ENCODE data around the gene ITPR2.
A peak's percentile ranks its signal among the peaks of the same experiment; 100 is the strongest.
"Not testable (repeated sequence)": the region's sequence is repeated elsewhere in the genome, so short reads cannot be mapped to it uniquely, and the experiment has no call there.

Gene ITPR2

DNA sequence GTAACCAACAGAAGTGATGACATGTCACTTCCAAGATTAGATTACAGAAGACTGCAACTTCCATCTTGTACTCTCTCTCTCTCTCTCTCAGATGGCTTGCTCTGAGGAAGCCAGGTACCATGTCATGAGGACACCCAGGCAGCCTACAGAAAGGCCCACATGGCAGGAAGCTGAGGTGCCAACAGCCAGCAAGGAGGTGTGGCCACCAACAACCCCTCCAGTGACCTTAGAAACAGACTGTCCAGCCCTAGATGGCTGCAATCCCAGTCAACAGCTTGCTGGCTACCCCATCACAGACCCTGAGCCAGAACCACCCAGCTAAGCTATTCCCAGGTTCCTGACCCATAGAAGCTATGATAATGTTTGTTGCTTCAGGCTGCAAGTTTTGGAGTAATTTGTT is 178.4 kb downstream of the ITPR2 start:
- DNase-seq = no peak

- peak; percentile 43 for DNase-seq
Observed at GRCh38 chr12:26651566-26652188, 181.3 kb downstream of the ITPR2 start.

DNA sequence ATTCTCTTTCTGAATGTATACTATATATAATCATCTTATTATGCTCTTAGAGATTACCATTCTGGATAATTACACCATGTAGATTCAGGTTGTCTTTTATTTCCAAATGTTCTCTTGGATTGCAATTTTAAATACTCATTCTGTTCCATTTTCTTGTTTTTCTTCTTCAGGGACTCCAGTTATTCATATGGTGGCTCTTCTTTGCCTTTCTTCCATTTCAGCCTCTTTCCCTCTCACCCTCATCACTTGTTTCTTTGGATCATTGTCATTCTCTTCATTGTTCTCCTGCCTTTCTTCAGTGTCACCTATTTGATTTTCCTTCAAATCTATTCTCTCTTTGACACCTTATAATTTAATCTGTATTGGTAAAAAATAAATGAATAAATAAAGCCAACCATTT is 182.0 kb downstream of the ITPR2 start:
- no peak for DNase-seq

DNA sequence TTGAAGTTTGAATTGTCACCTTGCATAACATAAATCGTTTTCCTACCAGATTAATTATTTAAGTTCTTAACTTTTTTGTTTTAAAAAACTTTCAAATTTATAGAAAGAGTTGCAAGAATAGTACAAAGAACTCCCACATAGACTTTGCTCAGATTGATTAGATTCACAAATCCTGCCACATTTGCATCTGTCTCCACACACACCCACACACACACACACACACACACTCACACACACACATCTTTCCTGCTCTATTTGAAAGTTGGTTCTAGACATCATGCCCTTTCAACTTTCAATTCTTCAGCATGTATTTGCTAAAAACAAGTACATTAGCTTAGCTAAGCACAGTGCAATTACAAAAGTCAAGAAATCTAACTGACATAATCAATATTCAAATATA is 184.0 kb downstream of the ITPR2 start:
- DNase-seq = no peak

GRCh38 chr12:26648584-26648983 is 184.4 kb downstream of the ITPR2 start:
- DNase-seq = no peak

- DNase-seq = no peak
Observed at GRCh38 chr12:26648066-26648465, 184.9 kb downstream of the ITPR2 start.

GRCh38 chr12:26647088-26647487 is 185.9 kb downstream of the ITPR2 start:
- no peak for DNase-seq

DNA sequence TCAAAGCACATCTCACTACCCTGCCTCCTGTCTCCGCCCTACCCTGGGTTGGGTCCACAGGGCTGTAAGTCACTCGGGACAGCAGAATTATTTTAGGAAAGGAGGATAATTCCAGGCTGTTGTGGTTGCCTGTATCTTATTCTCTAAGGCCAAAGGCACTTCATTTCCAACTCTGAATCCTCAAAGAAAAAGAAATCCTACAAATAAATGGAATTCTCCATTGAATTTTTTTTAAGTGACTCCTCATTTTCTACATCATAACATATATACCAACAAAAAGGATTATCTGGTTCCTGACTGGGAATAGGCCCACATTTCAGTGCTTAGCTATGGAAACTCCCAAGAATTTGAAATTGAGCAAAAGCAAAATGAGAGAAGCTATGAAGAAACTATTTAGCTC is 186.4 kb downstream of the ITPR2 start:
- DNase-seq = no peak

- not testable (repeated sequence) for DNase-seq
Observed at GRCh38 chr12:26644376-26644775, 188.6 kb downstream of the ITPR2 start.

GRCh38 chr12:26643532-26644315 is 189.3 kb downstream of the ITPR2 start:
- DNase-seq = no peak

GRCh38 chr12:26642361-26642760 is 190.6 kb downstream of the ITPR2 start:
- no peak for DNase-seq

GRCh38 chr12:26636710-26637328 is 196.2 kb downstream of the ITPR2 start:
- no peak for DNase-seq

GRCh38 chr12:26633591-26634210 is 199.3 kb downstream of the ITPR2 start:
- DNase-seq = no peak

GRCh38 chr12:26632756-26633155 is 200.2 kb downstream of the ITPR2 start:
- DNase-seq = no peak

DNA sequence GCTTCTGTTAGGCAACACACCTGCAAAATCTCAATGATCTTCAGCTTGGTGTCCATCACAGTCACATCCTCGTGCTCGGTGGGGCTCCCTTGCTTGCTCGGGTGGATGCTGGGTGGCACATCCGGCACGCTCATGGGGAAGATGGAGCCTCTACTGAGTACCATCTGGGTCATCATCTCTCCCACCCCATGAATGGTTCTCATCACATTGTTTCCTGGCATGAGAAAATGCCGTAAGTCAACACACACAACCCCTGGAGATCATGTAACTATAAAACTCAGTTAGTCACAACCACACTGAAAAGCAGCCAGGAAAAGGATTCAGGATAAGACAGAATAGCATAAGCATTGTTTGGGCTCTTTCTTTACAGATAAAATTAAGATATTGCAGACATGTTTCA is 201.1 kb downstream of the ITPR2 start:
- no peak for DNase-seq

DNA sequence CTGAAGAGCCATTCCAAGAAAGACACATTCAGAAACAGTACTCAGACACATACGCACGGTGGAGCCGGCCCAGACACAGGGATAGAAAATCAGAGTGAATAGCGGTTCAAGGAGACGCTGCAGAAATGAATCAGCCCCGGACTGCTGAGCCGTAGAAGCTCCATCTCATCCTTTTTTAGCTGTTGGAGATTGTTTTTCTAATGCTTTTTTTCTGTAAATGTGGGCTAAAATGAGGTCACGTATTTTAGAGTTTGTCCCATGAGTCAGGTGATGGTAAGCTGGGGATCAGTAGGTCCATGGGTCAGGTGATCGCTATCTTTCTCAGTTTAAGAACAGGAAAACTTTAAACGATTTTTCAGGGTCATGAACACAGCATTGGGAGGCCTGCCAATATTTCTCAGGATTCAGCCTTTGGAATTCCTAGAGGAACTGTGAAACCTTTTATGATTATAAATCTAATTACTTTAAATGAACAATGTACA is 202.4 kb downstream of the ITPR2 start:
- DNase-seq = no peak

GRCh38 chr12:26629864-26630263 is 203.1 kb downstream of the ITPR2 start:
- DNase-seq = no peak

DNA sequence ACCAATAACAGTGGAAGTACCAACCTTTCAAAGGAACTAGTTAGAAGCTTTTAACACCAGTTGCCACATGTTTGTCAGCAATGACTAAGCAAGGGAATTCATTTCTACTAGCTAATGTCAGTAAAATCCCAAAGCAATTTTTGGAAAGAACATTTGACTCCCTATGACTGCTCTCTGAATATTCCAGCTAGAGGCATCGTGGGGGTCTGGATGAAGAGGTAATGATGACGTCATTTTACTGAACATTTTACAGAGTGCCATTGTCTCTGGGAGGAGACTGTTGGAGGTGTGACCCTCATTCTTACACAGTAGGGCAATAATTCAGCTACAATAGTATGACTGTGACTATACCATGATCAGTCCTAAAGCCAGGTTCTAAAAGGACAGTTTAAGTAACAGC is 204.8 kb downstream of the ITPR2 start:
- DNase-seq = no peak

- no peak for DNase-seq
Observed at GRCh38 chr12:26627335-26627734, 205.7 kb downstream of the ITPR2 start.

GRCh38 chr12:26623136-26623535 is 209.9 kb downstream of the ITPR2 start:
- DNase-seq = no peak

DNA sequence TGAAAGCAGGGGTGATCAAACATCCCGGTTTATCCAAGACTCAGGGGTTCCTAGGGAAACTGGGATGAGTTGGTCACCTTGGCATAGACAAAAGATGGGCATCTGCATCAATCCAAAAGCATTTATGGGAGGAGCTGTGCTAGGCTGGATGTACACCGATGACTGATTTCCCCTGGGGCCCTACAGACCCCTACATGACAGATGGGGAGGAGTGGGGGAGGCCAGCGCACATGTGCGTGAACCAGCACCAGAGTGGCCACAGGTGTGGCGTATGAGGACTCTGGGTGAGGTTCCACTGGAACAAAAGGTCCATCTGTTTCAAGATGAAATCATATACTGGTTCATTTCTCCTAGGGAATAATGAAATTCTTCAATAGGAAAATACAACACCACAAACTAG is 210.4 kb downstream of the ITPR2 start:
- DNase-seq = no peak

- DNase-seq = no peak
Observed at GRCh38 chr12:26621932-26622331, 211.1 kb downstream of the ITPR2 start.

- DNase-seq = no peak
Observed at GRCh38 chr12:26620907-26621306, 212.1 kb downstream of the ITPR2 start.

DNA sequence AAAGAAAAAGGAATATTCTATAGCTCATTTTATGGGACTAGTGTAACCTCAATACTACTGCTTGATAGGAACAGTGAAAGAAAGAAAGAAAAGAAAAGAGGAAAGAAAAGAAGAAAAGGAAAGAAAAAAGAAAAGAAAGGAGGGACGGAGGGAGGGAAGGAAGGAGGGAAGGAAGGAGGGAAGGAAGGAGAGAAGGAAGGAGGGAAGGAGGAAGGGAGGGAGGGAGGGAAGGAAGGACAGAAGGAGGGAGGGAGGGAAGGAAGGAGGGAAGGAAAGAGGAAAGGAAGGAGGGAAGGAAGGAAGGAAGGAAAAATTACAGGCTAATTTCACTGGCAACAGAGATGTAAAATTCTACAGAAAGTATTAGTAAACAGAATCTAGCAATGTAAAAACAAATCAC is 215.5 kb downstream of the ITPR2 start:
- no peak for DNase-seq
